ENCODE data around the gene ATF7IP.

The ATF7IP gene

GRCh38 chr12:14460212-14460841 lies 94.8 kb downstream of the ATF7IP start:
- no peak for TF ChIP-seq MYC (IDR thresholded peaks at IDR 0.05; ENCODE audit: low read depth, low read length)
- TF ChIP-seq POLR2A (IDR thresholded peaks at IDR 0.05; ENCODE audit: extremely low read depth, insufficient read length), result no peak
- TF ChIP-seq MAX (IDR thresholded peaks at IDR 0.05; ENCODE audit: low read depth, low read length), result no peak
- no peak for TF ChIP-seq CTCF (IDR thresholded peaks at IDR 0.05; ENCODE audit: low read depth, low read length)
- no peak overlapping the region for H3K4me3 ChIP-seq (ENCODE audit: low read depth, low read length)
- no peak for DNase-seq (ENCODE audit: low read depth)

GRCh38 chr12:14471497-14471896 lies 106.0 kb downstream of the ATF7IP start:
- H3K4me3 ChIP-seq (ENCODE audit: low read depth, low read length), result no peak overlapping the region
- no peak for TF ChIP-seq MYC (IDR thresholded peaks at IDR 0.05; ENCODE audit: low read depth, low read length)
- TF ChIP-seq MAX (IDR thresholded peaks at IDR 0.05; ENCODE audit: low read depth, low read length), result no peak
- TF ChIP-seq CTCF (IDR thresholded peaks at IDR 0.05; ENCODE audit: low read depth, low read length), result no peak
- TF ChIP-seq POLR2A (IDR thresholded peaks at IDR 0.05; ENCODE audit: extremely low read depth, insufficient read length), result no peak
- no peak for DNase-seq (ENCODE audit: low read depth)

GRCh38 chr12:14473707-14474287 lies 108.3 kb downstream of the ATF7IP start:
- no peak overlapping the region for H3K4me3 ChIP-seq (ENCODE audit: low read depth, low read length)
- peak; percentile 22 for DNase-seq (ENCODE audit: low read depth)
- TF ChIP-seq MAX (IDR thresholded peaks at IDR 0.05; ENCODE audit: low read depth, low read length) (no peak), POLR2A (IDR thresholded peaks at IDR 0.05; ENCODE audit: extremely low read depth, insufficient read length) (no peak), MYC (IDR thresholded peaks at IDR 0.05; ENCODE audit: low read depth, low read length) (no peak)

DNA sequence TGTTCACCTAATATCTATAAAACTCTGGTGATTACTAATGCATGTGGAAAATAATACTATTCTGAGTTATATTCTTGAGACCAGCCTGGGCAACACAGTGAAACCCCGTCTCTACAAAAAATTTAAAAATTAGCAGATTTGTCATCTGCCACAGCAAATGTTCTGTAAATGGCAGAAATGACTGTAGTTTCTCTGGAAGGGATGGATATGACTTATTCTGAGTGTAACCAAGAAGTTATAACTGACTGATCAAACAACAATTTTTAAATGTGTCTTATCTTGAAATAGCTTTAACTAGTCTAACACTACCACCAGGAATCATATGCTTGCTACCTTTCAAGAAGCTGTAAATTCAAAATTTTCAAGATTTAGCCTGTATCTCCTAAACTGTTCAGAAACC lies 113.5 kb downstream of the ATF7IP start:
- H3K4me3 ChIP-seq (ENCODE audit: low read depth, low read length), result no peak overlapping the region
- TF ChIP-seq MYC (IDR thresholded peaks at IDR 0.05; ENCODE audit: low read depth, low read length) (no peak), POLR2A (IDR thresholded peaks at IDR 0.05; ENCODE audit: extremely low read depth, insufficient read length) (no peak), CTCF (IDR thresholded peaks at IDR 0.05; ENCODE audit: low read depth, low read length) (no peak), MAX (IDR thresholded peaks at IDR 0.05; ENCODE audit: low read depth, low read length) (no peak)
- DNase-seq (ENCODE audit: low read depth), result no peak

DNA sequence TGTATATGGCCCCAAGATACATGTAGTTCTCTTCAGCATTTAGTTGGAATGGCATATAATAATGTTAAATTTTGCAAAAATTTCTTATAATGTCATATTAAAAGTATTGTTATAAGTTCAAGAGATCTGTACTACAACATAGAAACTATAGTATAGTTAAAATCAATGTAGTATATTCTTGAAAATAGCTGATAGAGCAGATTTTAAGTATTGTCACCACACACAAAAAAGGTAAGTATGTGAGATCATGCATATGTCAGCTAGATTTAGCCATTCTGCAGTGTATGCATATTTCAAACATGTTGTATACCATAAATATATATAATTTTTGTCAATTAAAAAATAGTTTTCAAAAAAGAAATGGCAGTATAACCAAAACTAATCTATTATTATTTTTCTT lies 115.7 kb downstream of the ATF7IP start:
- H3K4me3 ChIP-seq (ENCODE audit: low read depth, low read length), result no peak overlapping the region
- no peak for DNase-seq (ENCODE audit: low read depth)
- TF ChIP-seq MYC (IDR thresholded peaks at IDR 0.05; ENCODE audit: low read depth, low read length), result no peak
- TF ChIP-seq POLR2A (IDR thresholded peaks at IDR 0.05; ENCODE audit: extremely low read depth, insufficient read length), result no peak
- no peak for TF ChIP-seq CTCF (IDR thresholded peaks at IDR 0.05; ENCODE audit: low read depth, low read length)
- no peak for TF ChIP-seq MAX (IDR thresholded peaks at IDR 0.05; ENCODE audit: low read depth, low read length)

- no peak for TF ChIP-seq POLR2A (IDR thresholded peaks at IDR 0.05; ENCODE audit: extremely low read depth, insufficient read length)
- no peak for TF ChIP-seq CTCF (IDR thresholded peaks at IDR 0.05; ENCODE audit: low read depth, low read length)
- TF ChIP-seq MAX (IDR thresholded peaks at IDR 0.05; ENCODE audit: low read depth, low read length), result no peak
- TF ChIP-seq MYC (IDR thresholded peaks at IDR 0.05; ENCODE audit: low read depth, low read length), result no peak
- DNase-seq (ENCODE audit: low read depth), result no peak
- no peak overlapping the region for H3K4me3 ChIP-seq (ENCODE audit: low read depth, low read length)
Observed at GRCh38 chr12:14482361-14482760, 116.9 kb downstream of the ATF7IP start.
